Measurements from ENCODE around the gene ELP4. TPM values are rescaled to one million over a fixed set of nuclear protein-coding genes. Genes with fewer than 3 reads are reported as not detected.

The ELP4 gene
- total and polyA plus RNA-seq, 2 experiments from 2014 or later, result 12.3 to 25.1 TPM

DNA sequence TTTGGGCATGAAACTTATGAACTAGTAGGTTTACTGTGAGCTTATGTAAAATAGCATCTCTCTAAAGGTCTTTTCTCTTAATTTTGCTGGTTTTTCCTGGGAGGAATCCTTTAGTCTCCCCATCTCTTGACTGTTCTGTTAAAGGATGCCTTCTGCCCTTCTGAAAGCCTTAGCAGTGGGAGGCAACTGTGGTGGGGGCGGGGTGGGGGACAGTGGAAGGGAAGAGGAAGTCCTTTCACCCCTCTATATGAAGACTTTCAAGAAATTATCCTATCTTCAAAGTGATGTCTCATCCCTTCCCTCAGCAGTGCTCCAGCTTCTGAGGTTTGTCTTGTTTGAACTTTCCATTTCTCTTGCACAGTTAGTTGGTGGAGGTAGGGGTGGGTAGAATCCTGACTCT, 73.1 kb downstream of the ELP4 start:
- no peaks in the 10 kb centered on the region for H3K9me2 ChIP-seq (replicated peaks; ENCODE audit: insufficient read depth)
- no peaks in the 10 kb centered on the region for H3K36me3 ChIP-seq (replicated peaks; ENCODE audit: insufficient read depth, low read depth)
- H3K4me2 ChIP-seq, result no peak overlapping the region
- H3K27me3 ChIP-seq, result no peaks in the 10 kb centered on the region
- H3K79me2 ChIP-seq, result no peaks in the 10 kb centered on the region
- TF ChIP-seq EZH2 (IDR thresholded peaks at IDR 0.05; ENCODE audit: borderline replicate concordance) (no peak), EZH2phosphoT487 (IDR thresholded peaks at IDR 0.05; ENCODE audit: low read depth, severe bottlenecking, unreplicated experiment) (no peak), CTCF (IDR thresholded peaks at IDR 0.05; ENCODE audit: poor library complexity) (no peak)
- H4K20me1 ChIP-seq (ENCODE audit: insufficient read depth, poor library complexity, severe bottlenecking), result no peaks in the 10 kb centered on the region
- no peaks in the 10 kb centered on the region for H3K9me3 ChIP-seq (ENCODE audit: low read depth)
- H3K4me1 ChIP-seq (ENCODE audit: insufficient read depth), result no peaks in the 10 kb centered on the region
- DNase-seq (ENCODE audit: low spot score), result no peak
- no peak overlapping the region for H3K4me3 ChIP-seq
- H2AFZ ChIP-seq, result no peak overlapping the region
- 50% methylated on average over 1 of the region's 1 CpG for WGBS (ENCODE audit: low lambda C conversion rate, missing lambda C conversion rate)
- no peak overlapping the region for H3K27ac ChIP-seq

GRCh38 chr11:31598454-31598853, 88.9 kb downstream of the ELP4 start:
- no peaks in the 10 kb centered on the region for H3K36me3 ChIP-seq (replicated peaks; ENCODE audit: insufficient read depth, low read depth)
- H3K27ac ChIP-seq, result no peak overlapping the region
- no peaks in the 10 kb centered on the region for H3K27me3 ChIP-seq
- DNase-seq (ENCODE audit: low spot score), result no peak
- TF ChIP-seq EZH2 (IDR thresholded peaks at IDR 0.05; ENCODE audit: borderline replicate concordance), result no peak
- H3K4me2 ChIP-seq, result no peak overlapping the region
- no peaks in the 10 kb centered on the region for H3K4me1 ChIP-seq (ENCODE audit: insufficient read depth)
- H3K9me2 ChIP-seq (replicated peaks; ENCODE audit: insufficient read depth), result no peaks in the 10 kb centered on the region
- H4K20me1 ChIP-seq (ENCODE audit: insufficient read depth, poor library complexity, severe bottlenecking), result no peaks in the 10 kb centered on the region
- no peaks in the 10 kb centered on the region for H3K79me2 ChIP-seq
- no peak overlapping the region for H2AFZ ChIP-seq
- 100% methylated on average over 2 of the region's 2 CpGs for WGBS (ENCODE audit: low lambda C conversion rate, missing lambda C conversion rate)
- no peak overlapping the region for H3K4me3 ChIP-seq
- no peaks in the 10 kb centered on the region for H3K9me3 ChIP-seq (ENCODE audit: low read depth)

- no peaks in the 10 kb centered on the region for H3K79me2 ChIP-seq
- H3K4me1 ChIP-seq (ENCODE audit: insufficient read depth), result no peaks in the 10 kb centered on the region
- TF ChIP-seq EZH2 (IDR thresholded peaks at IDR 0.05; ENCODE audit: borderline replicate concordance) (no peak), CTCF (IDR thresholded peaks at IDR 0.05; ENCODE audit: poor library complexity) (no peak), EZH2phosphoT487 (IDR thresholded peaks at IDR 0.05; ENCODE audit: low read depth, severe bottlenecking, unreplicated experiment) (no peak)
- 91% methylated on average over 1 of the region's 1 CpG for WGBS (ENCODE audit: low lambda C conversion rate, missing lambda C conversion rate)
- no peaks in the 10 kb centered on the region for H3K9me2 ChIP-seq (replicated peaks; ENCODE audit: insufficient read depth)
- no peaks in the 10 kb centered on the region for H3K27me3 ChIP-seq
- DNase-seq (ENCODE audit: low spot score), result no peak
- no peaks in the 10 kb centered on the region for H3K36me3 ChIP-seq (replicated peaks; ENCODE audit: insufficient read depth, low read depth)
- no peak overlapping the region for H3K27ac ChIP-seq
- no peaks in the 10 kb centered on the region for H4K20me1 ChIP-seq (ENCODE audit: insufficient read depth, poor library complexity, severe bottlenecking)
- H3K4me2 ChIP-seq, result no peak overlapping the region
- no peak overlapping the region for H2AFZ ChIP-seq
- H3K9me3 ChIP-seq (ENCODE audit: low read depth), result no peaks in the 10 kb centered on the region
- H3K4me3 ChIP-seq, result no peak overlapping the region
These were observed 92.2 kb downstream of the ELP4 start for GRCh38 chr11:31601635-31602282.

DNA sequence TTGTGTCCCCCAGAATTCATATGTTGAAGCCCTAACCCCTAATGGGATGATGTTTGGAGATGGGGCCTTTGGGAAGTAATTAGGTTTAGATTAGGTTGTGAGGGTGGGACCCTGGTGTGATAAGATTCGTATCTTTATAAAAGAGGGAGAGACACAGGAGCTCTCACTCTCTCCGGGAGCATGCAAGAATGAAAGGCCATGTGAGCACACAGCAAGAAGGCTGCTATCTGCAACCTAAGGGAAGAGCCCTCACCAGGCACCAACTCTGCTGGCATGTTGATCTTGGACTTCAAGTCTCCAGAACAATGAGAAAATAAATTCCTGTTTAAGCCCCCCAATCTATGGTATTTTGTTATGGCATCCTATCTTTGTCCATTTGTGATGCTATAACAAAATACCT, 97.3 kb downstream of the ELP4 start:
- H3K27ac ChIP-seq, result no peak overlapping the region
- 68% methylated on average over 2 of the region's 2 CpGs for WGBS (ENCODE audit: low lambda C conversion rate, missing lambda C conversion rate)
- no peaks in the 10 kb centered on the region for H4K20me1 ChIP-seq (ENCODE audit: insufficient read depth, poor library complexity, severe bottlenecking)
- H3K27me3 ChIP-seq, result no peaks in the 10 kb centered on the region
- no peaks in the 10 kb centered on the region for H3K9me2 ChIP-seq (replicated peaks; ENCODE audit: insufficient read depth)
- no peak for TF ChIP-seq EZH2phosphoT487 (IDR thresholded peaks at IDR 0.05; ENCODE audit: low read depth, severe bottlenecking, unreplicated experiment)
- TF ChIP-seq CTCF (IDR thresholded peaks at IDR 0.05; ENCODE audit: poor library complexity), result no peak
- no peak for TF ChIP-seq EZH2 (IDR thresholded peaks at IDR 0.05; ENCODE audit: borderline replicate concordance)
- no peak for DNase-seq (ENCODE audit: low spot score)
- H3K9me3 ChIP-seq (ENCODE audit: low read depth), result no peaks in the 10 kb centered on the region
- no peaks in the 10 kb centered on the region for H3K4me1 ChIP-seq (ENCODE audit: insufficient read depth)
- H3K79me2 ChIP-seq, result no peaks in the 10 kb centered on the region
- H3K4me2 ChIP-seq, result no peak overlapping the region
- no peak overlapping the region for H3K4me3 ChIP-seq
- H2AFZ ChIP-seq, result no peak overlapping the region
- no peaks in the 10 kb centered on the region for H3K36me3 ChIP-seq (replicated peaks; ENCODE audit: insufficient read depth, low read depth)
